NB4 (cell line): Measurements from ENCODE around the gene MCUB.

Experiments used
- DNase-seq: peaks from one replicate; pipeline ENCODE4 v3.0.0; 2010; ENCODE audit warnings: low read depth
- H3K4me3 ChIP-seq: one replicate; pipeline ENCODE4 v1.5.1; 2011; ENCODE audit warnings: mild to moderate bottlenecking, low read depth, low read length, moderate library complexity
- CTCF ChIP-seq: IDR thresholded peaks from one replicate; pipeline ENCODE4 v1.5.1; 2012; ENCODE audit warnings: low read depth, low read length
- MAX ChIP-seq: IDR thresholded peaks from 2 replicates; pipeline ENCODE4 v1.6.1; 2011; ENCODE audit warnings: low read depth, low read length
- MYC ChIP-seq: IDR thresholded peaks from 2 replicates; pipeline ENCODE4 v1.6.1; 2011; ENCODE audit warnings: low read depth, low read length
- POLR2A ChIP-seq: IDR thresholded peaks from 2 replicates; pipeline ENCODE4 v1.6.1; 2011; ENCODE audit warnings: mild to moderate bottlenecking; ENCODE audit not compliant: insufficient read length; ENCODE audit errors: extremely low read depth

Gene MCUB

DNA sequence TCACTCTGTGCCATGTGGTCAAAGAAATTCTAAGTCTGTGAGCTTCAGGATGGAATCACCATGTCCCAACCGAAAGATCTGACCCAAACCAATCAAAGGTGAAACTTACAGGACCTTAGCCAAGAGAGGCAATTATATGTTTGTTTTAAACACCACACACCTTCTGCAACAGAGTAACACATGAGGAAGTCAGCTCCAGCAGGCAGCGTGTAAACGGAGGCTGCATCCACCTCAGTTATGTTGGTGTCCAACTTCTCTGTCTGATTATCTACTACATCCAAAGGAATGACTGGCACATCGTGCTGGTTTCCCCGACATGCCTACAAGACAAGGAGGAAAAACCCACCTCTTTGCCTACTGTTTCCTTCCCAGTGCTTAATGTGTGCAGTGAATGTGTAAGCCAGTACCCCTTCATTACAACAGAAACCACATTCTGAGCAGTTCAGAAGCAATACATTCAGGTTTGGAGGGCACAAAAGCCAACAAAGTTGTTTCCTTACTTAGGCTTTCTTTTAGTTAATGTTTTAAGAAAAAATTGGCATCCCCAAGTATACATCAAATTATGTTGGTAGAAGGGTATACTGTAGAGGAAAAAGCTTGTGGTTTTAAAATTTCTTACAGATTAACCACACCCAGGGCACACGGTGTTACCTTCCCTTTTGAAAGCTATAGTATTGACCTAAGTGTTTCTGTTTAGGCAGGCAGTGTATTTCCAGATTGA, 130.8 kb downstream of the MCUB start:
- H3K4me3 ChIP-seq = no peak overlapping the region
- no peak for TF ChIP-seq MAX
- no peak for TF ChIP-seq CTCF
- no peak for TF ChIP-seq MYC
- TF ChIP-seq POLR2A = no peak
- no peak for DNase-seq

- no peak for DNase-seq
- TF ChIP-seq MAX = no peak
- no peak for TF ChIP-seq CTCF
- TF ChIP-seq MYC = no peak
- no peak for TF ChIP-seq POLR2A
- H3K4me3 ChIP-seq = no peak overlapping the region
Measured at GRCh38 chr4:109691411-109691920, 131.4 kb downstream of the MCUB start.

GRCh38 chr4:109698656-109699055, 138.6 kb downstream of the MCUB start:
- no peak overlapping the region for H3K4me3 ChIP-seq
- TF ChIP-seq POLR2A (no peak), MYC (no peak), CTCF (no peak), MAX (no peak)
- DNase-seq = no peak

GRCh38 chr4:109699553-109700225, 139.6 kb downstream of the MCUB start:
- TF ChIP-seq POLR2A (no peak), MYC (no peak), MAX (no peak), CTCF (no peak)
- no peak overlapping the region for H3K4me3 ChIP-seq
- DNase-seq = no peak

DNA sequence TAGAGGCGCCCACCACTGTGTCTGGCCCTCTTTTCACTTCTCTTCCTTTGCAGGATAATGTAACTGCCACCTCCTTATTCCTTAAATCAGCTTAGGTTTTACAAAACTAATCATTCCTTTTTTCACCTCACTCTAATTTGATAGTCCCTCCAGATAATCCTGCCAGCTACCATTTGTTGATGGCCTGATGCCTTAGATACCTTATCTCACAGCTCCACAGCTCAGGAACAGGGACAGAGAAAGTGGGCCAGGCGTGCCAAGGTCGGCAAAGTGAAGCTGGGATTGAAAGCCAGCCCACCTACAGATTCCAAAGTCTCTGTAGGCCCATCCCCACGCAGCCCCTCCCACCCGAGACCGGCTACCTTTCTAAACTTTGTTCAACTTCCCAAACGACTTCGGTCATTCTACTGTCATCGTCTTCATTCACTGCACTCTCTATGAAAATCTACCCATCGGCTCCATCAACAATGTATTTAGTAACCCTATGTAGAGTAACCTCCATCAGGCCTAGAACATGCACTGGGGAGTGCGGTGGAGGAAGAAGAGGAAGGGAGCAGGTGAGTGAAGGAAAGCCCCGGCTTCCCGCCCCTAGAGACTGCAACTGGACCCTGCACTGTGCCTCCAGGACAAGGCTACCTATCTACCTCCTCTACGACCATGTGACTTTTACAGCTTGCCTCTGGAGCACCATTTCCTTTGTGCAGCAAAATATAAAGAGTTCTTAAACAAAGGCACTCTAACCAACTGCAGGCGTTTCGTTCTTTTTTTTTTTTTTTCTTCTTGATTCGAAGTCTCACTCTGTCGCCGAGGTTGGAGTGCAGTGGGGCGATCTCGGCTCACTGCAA, 141.7 kb downstream of the MCUB start:
- TF ChIP-seq POLR2A (no peak), MYC (no peak), CTCF (no peak), MAX (no peak)
- peak; percentile 7 for DNase-seq
- peak overlapping the region; percentile 72 for H3K4me3 ChIP-seq
